HG02884 (cell line): ENCODE results near the gene CADM2.
"Not testable (repeated sequence)": the region's sequence is repeated elsewhere in the genome, so short reads cannot be mapped to it uniquely, and the experiment has no call there.

ENCODE experiments used
- ATAC-seq: cut with Tn5 transposase; IDR thresholded peaks from one replicate; pipeline ENCODE4 v1.9.1; 2021; ENCODE audit warnings: mild to moderate bottlenecking, moderate library complexity; ENCODE audit not compliant: unreplicated experiment

Gene CADM2

DNA sequence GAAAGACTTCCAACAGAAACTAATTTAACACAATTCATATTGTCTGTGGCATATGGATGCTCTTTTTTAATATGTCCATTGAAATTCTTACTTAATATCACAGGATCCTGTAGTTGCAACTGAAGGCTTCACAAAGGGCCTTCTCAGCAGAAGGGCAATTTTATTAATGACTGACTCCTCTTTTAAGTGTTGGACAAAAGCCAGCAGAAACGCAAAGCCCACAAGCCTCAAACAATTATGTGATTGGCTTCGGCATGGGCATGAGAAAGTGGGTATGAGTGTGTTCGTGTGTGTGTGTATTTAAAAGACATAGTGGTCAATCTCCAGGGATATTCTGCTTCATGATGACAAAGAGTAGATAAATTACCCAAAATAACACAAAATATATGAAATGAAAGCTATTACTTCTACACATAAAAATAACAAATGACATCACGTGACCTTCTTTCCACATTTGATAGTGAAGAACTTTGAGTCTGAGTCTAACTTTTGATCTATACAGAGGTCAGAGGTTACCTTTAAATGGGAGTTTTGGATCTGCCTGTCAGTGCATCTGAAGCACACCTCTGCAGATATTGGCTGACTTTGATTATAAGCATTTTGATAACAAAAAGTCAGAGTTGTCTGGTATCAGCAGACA, 496.9 kb downstream of the CADM2 start:
- no peak for ATAC-seq

GRCh38 chr3:85474241-85474640, 515.5 kb downstream of the CADM2 start:
- ATAC-seq: no peak

DNA sequence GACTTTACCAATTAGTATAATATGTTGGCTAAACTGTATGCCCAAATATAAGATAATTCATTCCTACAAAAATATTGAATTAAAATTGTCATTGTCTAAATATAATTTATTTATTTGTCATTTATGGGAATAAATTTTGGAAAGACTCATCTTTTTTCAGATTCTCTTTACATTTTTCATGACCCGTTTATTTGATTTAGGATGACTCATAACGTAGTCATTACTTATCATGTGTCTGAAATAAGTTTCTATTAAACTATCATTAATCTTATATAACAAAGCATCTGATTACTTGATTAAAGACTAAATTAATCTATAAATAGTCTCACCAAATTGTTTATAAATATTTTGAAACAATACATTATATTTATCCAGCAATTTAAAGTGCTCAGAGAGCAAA, 516.6 kb downstream of the CADM2 start:
- ATAC-seq: no peak

- no peak for ATAC-seq
Measured at GRCh38 chr3:85476891-85477495, 518.2 kb downstream of the CADM2 start.

GRCh38 chr3:85481411-85482212, 522.8 kb downstream of the CADM2 start:
- ATAC-seq: no peak

DNA sequence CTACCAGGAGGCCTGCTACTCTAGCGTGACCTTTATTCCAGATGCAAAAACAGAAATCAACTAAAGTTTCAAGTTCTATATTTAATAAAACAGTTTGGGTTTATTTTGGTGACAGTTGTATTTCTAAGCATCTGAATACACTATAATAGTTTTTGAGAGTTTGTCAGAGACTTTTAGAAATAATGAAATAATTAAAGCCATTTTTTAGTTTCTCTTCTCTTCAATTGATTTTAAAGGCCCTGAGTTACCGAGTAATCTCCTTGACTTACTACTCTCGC, 523.4 kb downstream of the CADM2 start:
- no peak for ATAC-seq

- no peak for ATAC-seq
Measured at GRCh38 chr3:85483986-85484385, 525.2 kb downstream of the CADM2 start.

DNA sequence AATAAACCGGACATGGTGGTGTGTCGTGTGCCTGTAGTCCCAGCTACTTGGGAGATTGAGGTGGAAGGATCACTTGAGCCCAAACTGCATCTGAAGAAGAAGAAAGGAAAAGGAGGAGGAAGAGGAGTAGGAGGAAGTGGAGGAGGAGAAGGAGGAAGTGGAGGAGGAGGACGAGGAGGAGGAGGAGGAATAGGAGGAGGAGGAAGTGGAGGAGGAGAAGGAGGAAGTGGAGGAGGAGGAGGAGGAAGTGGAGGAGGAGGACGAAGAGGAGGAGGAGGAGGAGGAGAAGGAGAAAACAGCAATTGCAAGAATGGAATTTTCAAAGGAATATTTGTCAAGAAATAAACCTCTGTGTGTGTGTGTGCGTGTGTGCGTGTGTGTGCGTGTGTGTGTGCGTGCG, 528.6 kb downstream of the CADM2 start:
- no peak for ATAC-seq

- no peak for ATAC-seq
Measured at GRCh38 chr3:85495602-85496001, 536.8 kb downstream of the CADM2 start.

DNA sequence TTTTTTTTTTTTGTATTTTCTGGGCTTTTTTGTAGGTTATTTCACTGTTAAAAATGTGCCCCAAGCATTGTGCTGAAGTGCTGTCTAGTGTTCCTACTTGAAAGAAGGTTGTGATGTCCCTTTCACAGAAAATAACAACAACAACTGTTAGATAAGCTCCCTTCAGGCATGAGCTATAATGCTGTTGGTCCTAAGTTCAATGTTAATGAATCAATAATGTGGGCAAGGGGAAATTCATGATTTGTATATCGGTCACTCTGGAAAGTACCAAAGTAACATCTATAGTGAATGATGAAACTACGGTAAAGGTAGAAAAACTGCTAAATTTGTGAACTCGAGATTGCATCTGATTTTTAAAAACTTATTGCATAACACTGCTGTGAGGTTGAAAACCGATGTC, 539.4 kb downstream of the CADM2 start:
- no peak for ATAC-seq

DNA sequence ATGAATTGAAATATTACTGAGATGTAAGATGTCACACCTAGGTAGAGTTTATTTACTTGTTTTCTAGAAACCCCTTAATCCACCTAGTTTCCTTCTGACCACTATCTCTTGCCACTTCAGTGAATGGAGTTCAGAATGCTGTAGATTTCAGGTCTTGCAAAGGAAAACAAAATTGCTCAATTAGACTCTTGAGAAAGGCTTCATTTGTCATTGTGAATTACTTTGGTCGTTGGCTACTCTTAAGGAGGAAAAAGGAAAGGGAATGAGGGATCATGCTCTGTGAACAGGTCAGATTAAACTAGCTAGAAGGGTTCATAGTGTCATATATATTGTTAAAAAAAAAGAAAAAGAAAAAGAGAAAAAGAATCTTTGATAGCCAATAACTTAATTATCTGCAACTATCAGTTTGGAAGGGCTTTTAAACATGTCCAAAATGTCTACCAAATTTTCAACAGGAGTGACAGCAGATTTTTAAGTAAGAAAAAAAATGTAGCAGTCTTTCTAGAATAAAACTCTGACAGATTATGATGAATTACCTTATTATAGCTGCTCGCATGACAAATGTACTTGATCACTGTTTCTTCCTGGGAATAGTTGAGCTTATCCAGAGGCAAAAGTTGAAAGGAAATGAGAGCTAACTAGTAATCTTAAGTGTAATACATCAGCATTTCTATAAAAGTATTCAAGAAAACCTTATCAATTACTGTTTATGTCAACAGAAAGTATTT, 543.5 kb downstream of the CADM2 start:
- no peak for ATAC-seq

- not testable (repeated sequence) for ATAC-seq
Measured at GRCh38 chr3:85504129-85504784, 545.5 kb downstream of the CADM2 start.

- not testable (repeated sequence) for ATAC-seq
Measured at GRCh38 chr3:85504785-85505511, 546.2 kb downstream of the CADM2 start.

GRCh38 chr3:85507052-85507451, 548.3 kb downstream of the CADM2 start:
- not testable (repeated sequence) for ATAC-seq

- ATAC-seq: no peak
Measured at GRCh38 chr3:85508659-85509058, 549.9 kb downstream of the CADM2 start.

DNA sequence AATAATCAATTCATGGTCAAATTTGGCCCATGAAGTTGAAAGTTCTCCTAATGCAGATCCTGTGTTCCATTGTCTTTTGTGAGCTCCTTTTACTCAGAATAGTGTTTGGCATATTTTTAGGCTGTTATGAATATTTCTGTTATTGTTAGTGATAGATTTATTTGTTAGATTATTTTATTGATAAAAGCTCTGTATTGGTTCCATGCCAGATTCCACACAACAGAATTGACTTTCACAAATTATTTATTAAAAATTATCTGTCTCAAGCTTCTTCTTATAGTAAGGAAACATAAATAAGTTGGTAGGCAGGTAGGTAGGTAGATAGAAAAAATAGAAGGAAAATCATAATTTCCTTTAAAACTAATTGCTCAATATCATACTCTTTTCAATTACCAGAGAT, 557.4 kb downstream of the CADM2 start:
- ATAC-seq: no peak

DNA sequence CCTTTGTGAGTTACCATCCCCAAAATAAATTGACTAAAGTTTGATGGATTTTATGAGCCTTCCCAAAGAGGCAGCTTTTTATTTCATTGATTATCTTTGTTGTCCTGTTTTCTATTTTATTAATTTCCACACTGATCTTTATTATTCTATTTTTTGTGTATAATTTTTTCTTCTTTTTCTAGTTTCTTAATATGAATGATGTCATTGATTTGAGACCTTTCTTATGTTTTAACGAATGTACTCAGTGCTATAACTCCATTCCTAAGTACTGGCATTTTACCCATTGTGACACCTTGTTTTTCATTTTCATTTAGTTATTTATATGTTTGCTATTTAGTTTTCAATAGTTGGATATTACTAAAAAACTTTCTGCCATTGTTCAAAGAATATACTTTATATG, 565.3 kb downstream of the CADM2 start:
- ATAC-seq: no peak

DNA sequence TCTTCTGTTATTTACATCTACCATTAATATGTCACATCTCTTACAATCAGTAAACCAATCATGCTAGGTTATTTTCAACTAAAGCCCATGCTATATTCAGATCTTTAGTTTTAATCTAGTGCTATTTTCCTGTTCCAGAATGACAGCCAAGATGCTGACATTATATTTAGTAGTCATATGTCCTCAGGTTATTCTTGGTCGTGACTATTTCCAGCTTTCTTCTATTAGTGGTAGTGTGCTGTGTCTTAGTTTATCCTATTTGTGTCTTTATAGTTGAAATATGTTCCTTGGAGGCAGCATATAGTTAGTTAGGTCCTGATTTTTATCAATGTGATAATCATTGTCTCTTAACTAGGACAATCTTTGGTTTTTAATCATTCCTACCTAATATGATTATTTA, 566.5 kb downstream of the CADM2 start:
- no peak for ATAC-seq

DNA sequence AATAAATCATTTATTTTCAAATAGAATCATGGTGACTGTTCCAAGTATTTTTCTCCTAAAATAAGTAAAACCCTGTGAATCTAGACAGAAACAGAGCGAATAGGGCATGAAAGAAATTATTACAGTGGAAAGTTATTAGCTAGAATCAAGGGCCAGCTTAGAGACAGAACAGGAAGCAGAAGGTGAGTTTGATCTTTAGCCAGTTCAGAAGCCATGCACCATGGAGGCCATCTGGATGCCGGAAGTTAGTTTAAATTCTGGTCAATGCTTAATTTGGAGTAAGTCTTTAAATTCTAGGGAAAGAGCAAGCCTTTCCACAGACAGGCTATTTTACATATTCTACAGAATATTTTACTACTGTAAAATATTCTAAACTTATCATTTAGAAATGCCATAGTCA, 574.8 kb downstream of the CADM2 start:
- no peak for ATAC-seq

- no peak for ATAC-seq
Measured at GRCh38 chr3:85535517-85535916, 576.7 kb downstream of the CADM2 start.

GRCh38 chr3:85539232-85539631, 580.4 kb downstream of the CADM2 start:
- ATAC-seq: no peak
